Lower leg skin (tissue), 3 donors: ENCODE measurements around the gene SERPINH1.

Source experiments
- CTCF ChIP-seq, 3 donors: fragments of 450-650 bp; IDR thresholded peaks; one replicate each; pipeline ENCODE4 v1.5.1; 2016; ENCODE audit warnings: antibody characterized with exemption in 3 of 3, mild to moderate bottlenecking in 3 of 3, moderate library complexity in 2 of 3
- POLR2A ChIP-seq, 2 donors: fragments of 450-650 bp; IDR thresholded peaks; one replicate each; pipeline ENCODE4 v1.6.1; 2016 to 2017; ENCODE audit warnings: antibody characterized with exemption in 2 of 2, mild to moderate bottlenecking in 1 of 2, moderate library complexity in 1 of 2

GRCh38 chr11:75615751-75616150 lies 53.7 kb downstream of the SERPINH1 start:
- TF ChIP-seq CTCF (IDR thresholded peaks at IDR 0.05) (no peak), POLR2A (IDR thresholded peaks at IDR 0.05) (no peak)
